HepG2 (cell line): ENCODE data around the gene FOSL2. TPM values are rescaled to one million over a fixed set of nuclear protein-coding genes. Genes with fewer than 3 reads are reported as not detected.

Experiments
- AGO2 ChIP-seq: fragments of 200-400 bp; formaldehyde crosslinking; optimal IDR thresholded peaks from 2 replicates; pipeline ENCODE3; 2017; ENCODE audit warnings: mild to moderate bottlenecking, low read depth, low read length, moderate library complexity
- ATF2 ChIP-seq: sonication (generic); formaldehyde crosslinking; IDR thresholded peaks from 2 replicates; pipeline ENCODE4 v1.4.0; 2020; ENCODE audit warnings: missing genetic modification reagents
- ELF1 ChIP-seq: sonication (generic); formaldehyde crosslinking; IDR thresholded peaks from 2 replicates; pipeline ENCODE4 v1.4.0; 2020; ENCODE audit warnings: missing genetic modification reagents
- FUBP1 ChIP-seq: sonication (generic); formaldehyde crosslinking; IDR thresholded peaks from 2 replicates; pipeline ENCODE4 v1.5.1; 2020; ENCODE audit warnings: missing genetic modification reagents, mild to moderate bottlenecking, borderline replicate concordance
- KAT8 ChIP-seq: IDR thresholded peaks from 2 replicates; pipeline ENCODE4 v1.6.1; 2016; ENCODE audit warnings: missing genetic modification reagents, missing compliant biosample characterization
- KLF11 ChIP-seq: IDR thresholded peaks from 2 replicates; pipeline ENCODE4 v1.6.1; 2016; ENCODE audit warnings: missing compliant biosample characterization
- MED1 ChIP-seq: sonication (generic); formaldehyde crosslinking; IDR thresholded peaks from 2 replicates; pipeline ENCODE4 v1.4.0; 2020; ENCODE audit warnings: missing genetic modification reagents
- MED8 ChIP-seq: sonication (generic); formaldehyde crosslinking; IDR thresholded peaks from 2 replicates; pipeline ENCODE4 v1.8.1; 2023; ENCODE audit warnings: mild to moderate bottlenecking, missing genetic modification reagents; ENCODE audit not compliant: insufficient replicate concordance
- MIXL1 ChIP-seq: IDR thresholded peaks from 2 replicates; pipeline ENCODE4 v1.6.1; 2016
- MYC ChIP-seq: sonication (generic); formaldehyde crosslinking; IDR thresholded peaks from 2 replicates; pipeline ENCODE4 v1.9.0; 2021; ENCODE audit warnings: missing genetic modification reagents, borderline replicate concordance
- MZF1 ChIP-seq: sonication (generic); formaldehyde crosslinking; IDR thresholded peaks from 2 replicates; pipeline ENCODE4 v1.8.1; 2023; ENCODE audit warnings: mild to moderate bottlenecking, missing genetic modification reagents, borderline replicate concordance
- NPAS2 ChIP-seq: sonication (generic); formaldehyde crosslinking; IDR thresholded peaks from 2 replicates; pipeline ENCODE4 v1.8.0; 2022; ENCODE audit warnings: mild to moderate bottlenecking, missing genetic modification reagents, borderline replicate concordance
- PBX2 ChIP-seq: IDR thresholded peaks from 2 replicates; pipeline ENCODE4 v1.6.1; 2016; ENCODE audit warnings: control low read depth
- PCBP1 ChIP-seq: fragments of 200-400 bp; formaldehyde crosslinking; IDR thresholded peaks from 2 replicates; pipeline ENCODE4 v1.6.1; 2017; ENCODE audit warnings: mild to moderate bottlenecking, low read depth, low read length, borderline replicate concordance
- U2AF1 ChIP-seq: fragments of 200-400 bp; formaldehyde crosslinking; optimal IDR thresholded peaks from 2 replicates; pipeline ENCODE3; 2017; ENCODE audit warnings: mild to moderate bottlenecking, low read depth, low read length
- XBP1 ChIP-seq: sonication (generic); formaldehyde crosslinking; IDR thresholded peaks from 2 replicates; pipeline ENCODE4 v1.5.0; 2020; ENCODE audit warnings: missing genetic modification reagents
- ZNF296 ChIP-seq: sonication (generic); formaldehyde crosslinking; conservative IDR thresholded peaks from 2 replicates; pipeline ENCODE4 v1.5.0; 2020; ENCODE audit warnings: mild to moderate bottlenecking, missing genetic modification reagents
- ZNF331 ChIP-seq: sonication (generic); formaldehyde crosslinking; IDR thresholded peaks from 2 replicates; pipeline ENCODE4 v1.4.0; 2020; ENCODE audit warnings: missing genetic modification reagents
- ZNF33A ChIP-seq: sonication (generic); formaldehyde crosslinking; IDR thresholded peaks from 2 replicates; pipeline ENCODE4 v1.5.1; 2020; ENCODE audit warnings: missing genetic modification reagents, mild to moderate bottlenecking, moderate library complexity, borderline replicate concordance
- ZNF446 ChIP-seq: sonication (generic); formaldehyde crosslinking; IDR thresholded peaks from 2 replicates; pipeline ENCODE4 v1.5.0; 2020; ENCODE audit warnings: mild to moderate bottlenecking, missing genetic modification reagents
- ZNF484 ChIP-seq: sonication (generic); formaldehyde crosslinking; IDR thresholded peaks from 2 replicates; pipeline ENCODE4 v1.5.1; 2020; ENCODE audit warnings: mild to moderate bottlenecking, low read depth, missing genetic modification reagents, borderline replicate concordance
- ZNF513 ChIP-seq: sonication (generic); formaldehyde crosslinking; conservative IDR thresholded peaks from 2 replicates; pipeline ENCODE4 v1.5.0; 2020; ENCODE audit warnings: missing genetic modification reagents
- ZNF749 ChIP-seq: sonication (generic); formaldehyde crosslinking; IDR thresholded peaks from 2 replicates; pipeline ENCODE4 v1.8.0; 2022; ENCODE audit warnings: mild to moderate bottlenecking, missing genetic modification reagents, moderate library complexity, borderline replicate concordance
- ZNF773 ChIP-seq: sonication (generic); formaldehyde crosslinking; IDR thresholded peaks from 2 replicates; pipeline ENCODE4 v1.4.0; 2020; ENCODE audit warnings: missing genetic modification reagents, borderline replicate concordance
- ZSCAN25 ChIP-seq: sonication (generic); formaldehyde crosslinking; IDR thresholded peaks from 2 replicates; pipeline ENCODE4 v1.8.0; 2022; ENCODE audit warnings: mild to moderate bottlenecking, missing genetic modification reagents
- ZSCAN31 ChIP-seq: sonication (generic); formaldehyde crosslinking; IDR thresholded peaks from 2 replicates; pipeline ENCODE4 v1.5.0; 2020; ENCODE audit warnings: low read depth, mild to moderate bottlenecking, missing genetic modification reagents
- polyA plus RNA-seq, 8 experiments: library from polyadenylated mRNA; depleted of rRNA in 3 of 8; stranded (reverse) in 7 of 8; unstranded in 1 of 8; fragments of >200 nt; fragmentation: Illumina TruSeq in 4 of 8; extraction: Trizol in 4 of 8; gene quantifications; 2 replicates each; pipeline versions ENCODE4 v1.2.1 to v1.2.3, GENCODE V29; 2011 to 2016; ENCODE audit warnings: low read depth in 4 of 8, missing spikeins in 1 of 8, mixed read lengths in 1 of 8; ENCODE audit not compliant: insufficient read depth in 1 of 8
- total RNA-seq, 5 experiments: library from RNA; depleted of rRNA; stranded (reverse); fragments of >200 nt; fragmentation: Illumina TruSeq; extraction: Trizol; gene quantifications; 2 replicates each; pipeline ENCODE4 v1.2.3, GENCODE V29; 2016; ENCODE audit warnings: low read depth in 1 of 5

FOSL2 gene
- total and polyA plus RNA-seq, 2 of the 13 experiments (the other 11 are each of a cell fraction or from before 2014, with no cell fraction given): 3.4 to 18.1 TPM

GRCh38 chr2:28407976-28408690, 15.5 kb downstream of the FOSL2 start (continued):
- TF ChIP-seq ZNF513 (CRISPR knock-in tag) (no peak), MYC (CRISPR knock-in tag) (peak; percentile 61; the same call in 1 of the 2 replicates), ATF2 (no peak), ELF1 (CRISPR knock-in tag) (no peak), ZNF296 (CRISPR knock-in tag) (no peak), ZSCAN31 (no peak), MED1 (CRISPR knock-in tag) (peak; percentile 33; the same call in 1 of the 2 replicates), NPAS2 (no peak), ZSCAN25 (no peak), XBP1 (no peak), MED8 (no peak), MIXL1 (CRISPR knock-in tag) (no peak), ZNF446 (CRISPR knock-in tag) (no peak), KLF11 (no peak), ZNF33A (no peak), ZNF773 (no peak), PCBP1 (no peak), PBX2 (no peak), U2AF1 (no peak), MZF1 (no peak), KAT8 (CRISPR knock-in tag) (no peak), AGO2 (no peak), FUBP1 (CRISPR knock-in tag) (no peak), ZNF484 (CRISPR knock-in tag) (no peak), ZNF331 (CRISPR knock-in tag) (no peak), ZNF749 (CRISPR knock-in tag) (no peak)
